Gastrocnemius medialis (tissue), 4 donors: ENCODE results near the gene HSD17B4. TPM values are rescaled to one million over a fixed set of nuclear protein-coding genes. Genes with fewer than 3 reads are reported as not detected.
"Not testable (repeated sequence)": the region's sequence is repeated elsewhere in the genome, so short reads cannot be mapped to it uniquely, and the experiment has no call there.

Experiments
- ATAC-seq, 2 donors: fragments of 150-250 bp; one replicate each; pipeline ENCODE4 v1.9.1; 2016
- DNase-seq, 2 donors: peaks; one replicate each; pipeline ENCODE4 v3.0.0-alpha.2; 2019
- H3K27ac ChIP-seq, 4 donors: fragments of 200-600 bp; sonication (generic); 1 replicate in 1 of 4; 2 replicates in 3 of 4; pipeline ENCODE4 v1.5.1; 2016 to 2018; ENCODE audit warnings: mild to moderate bottlenecking in 2 of 4, moderate library complexity in 1 of 4
- H3K27me3 ChIP-seq, 3 donors: fragments of 200-600 bp; sonication (generic) in 2 of 3; 1 replicate in 1 of 3; 2 replicates in 2 of 3; pipeline versions ENCODE4 v1.5.1 to v1.6.0; 2016 to 2019; ENCODE audit warnings: mild to moderate bottlenecking in 1 of 3, moderate library complexity in 1 of 3
- H3K36me3 ChIP-seq, 2 donors: fragments of 200-600 bp; sonication (generic) in 1 of 2; one replicate each; pipeline ENCODE4 v1.5.1; 2017 to 2018
- H3K4me1 ChIP-seq, 2 donors: fragments of 200-600 bp; sonication (generic) in 1 of 2; one replicate each; pipeline ENCODE4 v1.5.1; 2016 to 2017; ENCODE audit warnings: mild to moderate bottlenecking in 2 of 2
- H3K4me3 ChIP-seq, 4 donors: fragments of 200-600 bp; sonication (generic) in 3 of 4; 1 replicate in 1 of 4; 2 replicates in 3 of 4; pipeline ENCODE4 v1.5.1; 2016 to 2019; ENCODE audit warnings: mild to moderate bottlenecking in 2 of 4
- H3K9me3 ChIP-seq, 3 donors: fragments of 200-600 bp; sonication (generic) in 2 of 3; 1 replicate in 1 of 3; 2 replicates in 2 of 3; pipeline ENCODE4 v1.5.1; 2016 to 2019
- CTCF ChIP-seq, 5 experiments: fragments of 450-650 bp in 3 of 5; fragments of 200-600 bp in 2 of 5; sonication (generic) in 2 of 5; IDR thresholded peaks in 4 of 5; conservative IDR thresholded peaks in 1 of 5; 1 replicate in 4 of 5; 2 replicates in 1 of 5; pipeline ENCODE4 v1.5.1; 2016 to 2019; ENCODE audit warnings: antibody characterized with exemption in 5 of 5, mild to moderate bottlenecking in 3 of 5, moderate library complexity in 3 of 5
- POLR2A ChIP-seq, 2 donors: fragments of 450-650 bp; IDR thresholded peaks; one replicate each; pipeline ENCODE4 v1.6.1; 2017; ENCODE audit warnings: antibody characterized with exemption in 2 of 2, mild to moderate bottlenecking in 2 of 2, moderate library complexity in 2 of 2
- in situ Hi-C, 4 donors: fragments of 200-750 bp; cut with MboI; loops; one replicate each; pipeline versions ENCODE4 v1.15.0 to v1.8.0; 2017; ENCODE audit warnings: low sequenced_read_pairs in 4 of 4
- intact Hi-C: fragments of 100-400 bp; cut with DNase I; formaldehyde crosslinking; loops from one replicate; pipeline ENCODE4 v1.15.1; 2023; ENCODE audit warnings: low total_unique reads
- total RNA-seq, 4 donors: library from RNA; depleted of rRNA; stranded (reverse); fragments of >200 nt; gene quantifications; one replicate each; pipeline versions ENCODE4 v1.1.0 to v1.2.3, GENCODE V29; 2016

HSD17B4 gene
- total RNA-seq, 4 donors from 2014 or later: 60.9 to 200 (median 83.1) TPM

- ATAC-seq (no peak), DNase-seq (no peak)
- H3K4me3 ChIP-seq: no peak overlapping the region
- no peaks in the 10 kb centered on the region for H3K27me3 ChIP-seq
- TF ChIP-seq POLR2A (IDR thresholded peaks at IDR 0.05) (no peak), CTCF (IDR thresholded peaks at IDR 0.05 in 4 of 5, conservative IDR thresholded peaks at IDR 0.05 in 1 of 5) (no peak)
- intact Hi-C loops (no loop called here), in situ Hi-C loops (loop anchor here in 1 of 4 donors (25.0 kb wide), 1 partner anchor 433 kb away; the partner anchor contains the start of gene DTWD2)
- H3K36me3 ChIP-seq: no peaks in the 10 kb centered on the region
- no peak overlapping the region for H3K27ac ChIP-seq
- H3K9me3 ChIP-seq: no peaks in the 10 kb centered on the region
- H3K4me1 ChIP-seq: no peaks in the 10 kb centered on the region
Measured at GRCh38 chr5:119420169-119420568, 32.1 kb upstream of the HSD17B4 start.

- peak in 1 of 2 donors; percentile 33 for ATAC-seq
- in situ Hi-C loops (no loop called here), intact Hi-C loops (no loop called here)
- Histone ChIP-seq H3K4me3 (no peak overlapping the region), H3K4me1 (no peaks in the 10 kb centered on the region), H3K27me3 (no peaks in the 10 kb centered on the region), H3K27ac (no peak overlapping the region), H3K9me3 (no peaks in the 10 kb centered on the region), H3K36me3 (no peaks in the 10 kb centered on the region)
- no peak for DNase-seq
- TF ChIP-seq POLR2A (IDR thresholded peaks at IDR 0.05): no peak
- TF ChIP-seq CTCF (IDR thresholded peaks at IDR 0.05 in 4 of 5, conservative IDR thresholded peaks at IDR 0.05 in 1 of 5): no peak
Measured at GRCh38 chr5:119426057-119426456, 26.2 kb upstream of the HSD17B4 start.

GRCh38 chr5:119427060-119427459, 25.2 kb upstream of the HSD17B4 start:
- no peaks in the 10 kb centered on the region for H3K27me3 ChIP-seq
- H3K36me3 ChIP-seq: no peaks in the 10 kb centered on the region
- intact Hi-C loops (no loop called here), in situ Hi-C loops (no loop called here)
- no peaks in the 10 kb centered on the region for H3K9me3 ChIP-seq
- no peak for DNase-seq
- H3K4me3 ChIP-seq: no peak overlapping the region
- no peak overlapping the region for H3K27ac ChIP-seq
- no peak for ATAC-seq
- H3K4me1 ChIP-seq: no peaks in the 10 kb centered on the region
- TF ChIP-seq POLR2A (IDR thresholded peaks at IDR 0.05): no peak
- TF ChIP-seq CTCF (IDR thresholded peaks at IDR 0.05 in 4 of 5, conservative IDR thresholded peaks at IDR 0.05 in 1 of 5): no peak

GRCh38 chr5:119427596-119427995, 24.7 kb upstream of the HSD17B4 start:
- H3K27me3 ChIP-seq, ATAC-seq, H3K9me3 ChIP-seq, H3K4me1 ChIP-seq, H3K36me3 ChIP-seq, H3K4me3 ChIP-seq, DNase-seq, in situ Hi-C loops, intact Hi-C loops, H3K27ac ChIP-seq: not testable (repeated sequence)

GRCh38 chr5:119428166-119428565, 24.1 kb upstream of the HSD17B4 start:
- not testable (repeated sequence) for ATAC-seq

GRCh38 chr5:119428574-119428973, 23.7 kb upstream of the HSD17B4 start:
- H3K27ac ChIP-seq, H3K27me3 ChIP-seq, H3K4me1 ChIP-seq, intact Hi-C loops, H3K4me3 ChIP-seq, H3K9me3 ChIP-seq, DNase-seq, ATAC-seq, H3K36me3 ChIP-seq, in situ Hi-C loops: not testable (repeated sequence)

More at GRCh38 chr5:119428166-119428565, 24.1 kb upstream of the HSD17B4 start:
- H3K9me3 ChIP-seq, H3K4me3 ChIP-seq, H3K27ac ChIP-seq, DNase-seq, H3K36me3 ChIP-seq, in situ Hi-C loops, H3K27me3 ChIP-seq, intact Hi-C loops, H3K4me1 ChIP-seq: not testable (repeated sequence)

GRCh38 chr5:119432674-119433237, 19.5 kb upstream of the HSD17B4 start:
- H3K27ac ChIP-seq, H3K4me1 ChIP-seq, H3K27me3 ChIP-seq, ATAC-seq, DNase-seq, in situ Hi-C loops, intact Hi-C loops, H3K9me3 ChIP-seq, H3K36me3 ChIP-seq, H3K4me3 ChIP-seq: not testable (repeated sequence)
